ENCODE measurements around the gene CNPY3.
A peak's percentile ranks its signal among the peaks of the same experiment; 100 is the strongest.
"Not testable (repeated sequence)": the region's sequence is repeated elsewhere in the genome, so short reads cannot be mapped to it uniquely, and the experiment has no call there.

Gene CNPY3

GRCh38 chr6:42928986-42929820 is at the start of gene CNPY3:
TSS of gene CNPY3 (plus strand) at chr6:42929480. CDS start at chr6:42929571, 91 bp downstream.
- peak; percentile 85 to 91 for DNase-seq (ENCODE audit: low read depth in 2 of 2)

GRCh38 chr6:42880240-42880817 is 49.0 kb upstream of the CNPY3 start:
- not testable (repeated sequence) for DNase-seq (ENCODE audit: low read depth in 2 of 2)

GRCh38 chr6:42880871-42881270 is 48.4 kb upstream of the CNPY3 start:
- not testable (repeated sequence) for DNase-seq (ENCODE audit: low read depth in 2 of 2)

GRCh38 chr6:42885702-42886101 is 43.6 kb upstream of the CNPY3 start:
- no peak for DNase-seq (ENCODE audit: low read depth in 2 of 2)

GRCh38 chr6:42888201-42888600 is 41.1 kb upstream of the CNPY3 start:
- not testable (repeated sequence) for DNase-seq (ENCODE audit: low read depth in 2 of 2)

GRCh38 chr6:42889815-42890214 is 39.5 kb upstream of the CNPY3 start:
- no peak for DNase-seq (ENCODE audit: low read depth in 2 of 2)

GRCh38 chr6:42890311-42891198 is 38.7 kb upstream of the CNPY3 start:
- DNase-seq (ENCODE audit: low read depth in 2 of 2) = peak; percentile 82 to 83

- DNase-seq (ENCODE audit: low read depth in 2 of 2) = no peak
Observed at GRCh38 chr6:42891199-42891722, 38.0 kb upstream of the CNPY3 start.

- not testable (repeated sequence) for DNase-seq (ENCODE audit: low read depth in 2 of 2)
Observed at GRCh38 chr6:42894041-42894828, 35.0 kb upstream of the CNPY3 start.

- no peak for DNase-seq (ENCODE audit: low read depth in 2 of 2)
Observed at GRCh38 chr6:42896178-42896719, 33.0 kb upstream of the CNPY3 start.

GRCh38 chr6:42898891-42899361 is 30.4 kb upstream of the CNPY3 start:
- peak; percentile 21 to 57 for DNase-seq (ENCODE audit: low read depth in 2 of 2)

- no peak for DNase-seq (ENCODE audit: low read depth in 2 of 2)
Observed at GRCh38 chr6:42899871-42900270, 29.4 kb upstream of the CNPY3 start.

- DNase-seq (ENCODE audit: low read depth in 2 of 2) = peak; percentile 35 to 56
Observed at GRCh38 chr6:42901538-42901957, 27.7 kb upstream of the CNPY3 start.

GRCh38 chr6:42902429-42903263 is 26.6 kb upstream of the CNPY3 start:
- not testable (repeated sequence) for DNase-seq (ENCODE audit: low read depth in 2 of 2)

GRCh38 chr6:42904467-42904866 is 24.8 kb upstream of the CNPY3 start:
- no peak for DNase-seq (ENCODE audit: low read depth in 2 of 2)

- DNase-seq (ENCODE audit: low read depth in 2 of 2) = no peak
Observed at GRCh38 chr6:42907336-42907735, 21.9 kb upstream of the CNPY3 start.

GRCh38 chr6:42909835-42910234 is 19.4 kb upstream of the CNPY3 start:
- no peak for DNase-seq (ENCODE audit: low read depth in 2 of 2)

- no peak for DNase-seq (ENCODE audit: low read depth in 2 of 2)
Observed at GRCh38 chr6:42911171-42912021, 17.9 kb upstream of the CNPY3 start.

GRCh38 chr6:42914546-42914945 is 14.7 kb upstream of the CNPY3 start:
- no peak for DNase-seq (ENCODE audit: low read depth in 2 of 2)

Data from stimulated activated CD8-positive, alpha-beta memory T cell treated with anti-CD3 and anti-CD28 coated beads, Interleukin-7, amount 100 ng/mL, for 4 hours (primary cell).